Loucy (cell line): ENCODE measurements around the gene CRACR2A.

Experiments
- CTCF ChIP-seq: fragments of 200-600 bp; sonication (generic); conservative IDR thresholded peaks from 2 replicates; pipeline ENCODE4 v1.5.1; 2014; ENCODE audit warnings: mild to moderate bottlenecking, antibody characterized with exemption, low read length
- EZH2phosphoT487 ChIP-seq: fragments of 200-600 bp; IDR thresholded peaks from 2 replicates; pipeline ENCODE4 v1.6.1; 2018; ENCODE audit warnings: antibody characterized with exemption, mild to moderate bottlenecking, moderate library complexity, borderline replicate concordance

- TF ChIP-seq CTCF (no peak), EZH2phosphoT487 (no peak)
Measured at GRCh38 chr12:3572560-3572959, 180.3 kb downstream of the CRACR2A start.
